ENCODE data around the gene PTGDR. TPM values are rescaled to one million over a fixed set of nuclear protein-coding genes. Genes with fewer than 3 reads are reported as not detected.

Gene PTGDR
- polyA plus RNA-seq, 1 of the 3 experiments (the other 2 are of a cell fraction) = not detected

DNA sequence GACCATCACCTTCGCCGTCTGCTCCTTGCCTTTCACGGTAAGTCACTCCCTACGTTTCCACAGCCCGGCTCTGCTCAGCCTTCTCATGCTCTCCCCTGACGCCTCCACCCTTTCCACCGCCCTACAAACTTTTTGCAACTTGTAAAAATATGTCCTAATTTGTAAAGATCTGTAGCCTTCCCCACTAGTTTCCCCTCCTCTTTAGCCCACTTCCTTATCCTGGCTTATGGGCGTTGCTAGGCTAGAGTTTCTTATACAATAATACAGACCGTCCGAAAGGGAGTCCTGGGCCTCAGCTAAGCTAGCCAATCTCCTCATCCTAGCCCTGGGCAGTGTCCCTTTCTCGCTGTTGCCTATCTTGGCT lies 47.8 kb downstream of the PTGDR start:
- Histone ChIP-seq H3K9ac (no peak overlapping the region), H3K9me2 (no peaks in the 10 kb centered on the region), H3F3A (replicated peaks; ENCODE audit: insufficient read depth) (no peaks in the 10 kb centered on the region), H3K4me1 (ENCODE audit: control insufficient read depth in 1 of 2, insufficient read depth in 2 of 2, low read depth in 1 of 2, low read length in 1 of 2) (peaks cover 0 to 21% of the 10 kb centered on the region in 2 experiments; a peak in 2 of 4 replicates), H3K27me3 (ENCODE audit: insufficient read depth) (peaks cover 22% of the 10 kb centered on the region; the same call in 1 of the 2 replicates), H3K9me3 (no peaks in the 10 kb centered on the region), H3K79me2 (ENCODE audit: insufficient read depth) (no peaks in the 10 kb centered on the region), H2AFZ (ENCODE audit: low read depth) (no peak overlapping the region), H4K20me1 (ENCODE audit: insufficient read depth) (no peaks in the 10 kb centered on the region), H3K4me3 (ENCODE audit: low read depth in 2 of 2, low read length in 1 of 2) (peak overlapping the region in 1 of 2 experiments; percentile 63; a peak in 2 of 4 replicates), H3K36me3 (replicated peaks in 1 of 2; ENCODE audit: control insufficient read depth in 1 of 2, insufficient read depth in 2 of 2, low read length in 1 of 2) (no peaks in the 10 kb centered on the region), H3K27ac (ENCODE audit: low read depth in 2 of 2, low read length in 1 of 2) (peak overlapping the region in 1 of 2 experiments; percentile 75; a peak in 1 of 4 replicates), H3K4me2 (no peak overlapping the region)
- 50% methylated on average over 11 of the region's 11 CpGs for WGBS (ENCODE audit: low lambda C conversion rate)
- TF ChIP-seq GATA2 (CRISPR knock-in tag; IDR thresholded peaks at IDR 0.05) (no peak), TEAD4 (IDR thresholded peaks at IDR 0.05; ENCODE audit: borderline replicate concordance, insufficient read depth) (no peak), FOSL2 (IDR thresholded peaks at IDR 0.05; ENCODE audit: borderline replicate concordance, low read depth) (no peak), EZH2phosphoT487 (IDR thresholded peaks at IDR 0.05; ENCODE audit: borderline replicate concordance, low read depth) (no peak), NFIC (IDR thresholded peaks at IDR 0.05; ENCODE audit: borderline replicate concordance) (no peak), ZBTB33 (IDR thresholded peaks at IDR 0.05; ENCODE audit: borderline replicate concordance, low read depth) (no peak), MAX (IDR thresholded peaks at IDR 0.05; ENCODE audit: low read depth) (no peak), REST (IDR thresholded peaks at IDR 0.05; ENCODE audit: low read depth, low read length) (no peak)
- CTCF ChIA-PET = interaction anchor here (0.6 to 3.5 kb wide), 4 partner anchors 11 to 706 kb away, joined by 3 to 13 read pairs (median 4); partner anchors contain the start of genes GPR137C and TXNDC16
- no peak for DNase-seq
- POLR2A ChIA-PET = no interaction called here

DNA sequence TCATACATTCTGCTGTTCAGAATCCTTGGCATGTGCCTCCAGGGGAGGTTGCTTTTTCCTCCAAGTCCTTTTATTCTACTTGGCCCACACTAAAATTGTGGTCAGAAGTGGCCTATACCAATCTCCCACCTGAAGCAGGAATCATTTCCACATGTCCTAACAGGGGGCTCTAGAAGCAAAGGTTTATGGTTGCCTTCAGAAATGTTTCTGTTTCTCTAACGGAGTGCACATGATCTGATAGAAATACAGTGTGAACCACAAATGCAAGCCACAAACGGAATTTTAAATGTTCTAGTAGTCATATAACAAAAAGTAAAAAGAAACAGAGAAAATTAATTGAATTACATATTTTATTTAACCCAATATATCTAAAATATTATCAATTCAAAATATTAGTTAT lies 50.6 kb downstream of the PTGDR start:
- no peak overlapping the region for H3K9ac ChIP-seq
- H3K79me2 ChIP-seq (ENCODE audit: insufficient read depth) = no peaks in the 10 kb centered on the region
- no peak overlapping the region for H2AFZ ChIP-seq (ENCODE audit: low read depth)
- H3K4me2 ChIP-seq = no peak overlapping the region
- H3F3A ChIP-seq (replicated peaks; ENCODE audit: insufficient read depth) = no peaks in the 10 kb centered on the region
- H3K4me3 ChIP-seq (ENCODE audit: low read depth in 2 of 2, low read length in 1 of 2) = no peak overlapping the region; a peak in 1 of 4 replicates
- H3K9me3 ChIP-seq = no peaks in the 10 kb centered on the region
- CTCF ChIA-PET = no interaction called here
- no peaks in the 10 kb centered on the region for H3K9me2 ChIP-seq
- H3K27ac ChIP-seq (ENCODE audit: low read depth in 2 of 2, low read length in 1 of 2) = peak overlapping the region in 1 of 2 experiments; percentile 47; a peak in 1 of 4 replicates
- no peak for DNase-seq
- peaks cover 0 to 15% of the 10 kb centered on the region in 2 experiments; a peak in 2 of 4 replicates for H3K4me1 ChIP-seq (ENCODE audit: control insufficient read depth in 1 of 2, insufficient read depth in 2 of 2, low read depth in 1 of 2, low read length in 1 of 2)
- H3K27me3 ChIP-seq (ENCODE audit: insufficient read depth) = peaks cover 22% of the 10 kb centered on the region; the same call in 1 of the 2 replicates
- WGBS (ENCODE audit: low lambda C conversion rate) = 51% methylated on average over 2 of the region's 2 CpGs
- POLR2A ChIA-PET = no interaction called here
- H3K36me3 ChIP-seq (replicated peaks in 1 of 2; ENCODE audit: control insufficient read depth in 1 of 2, insufficient read depth in 2 of 2, low read length in 1 of 2) = no peaks in the 10 kb centered on the region
- no peaks in the 10 kb centered on the region for H4K20me1 ChIP-seq (ENCODE audit: insufficient read depth)
- TF ChIP-seq MXI1 (IDR thresholded peaks at IDR 0.05; ENCODE audit: low read depth, low read length) (no peak), NRF1 (IDR thresholded peaks at IDR 0.05; ENCODE audit: low read depth, low read length) (no peak), FOXM1 (IDR thresholded peaks at IDR 0.05; ENCODE audit: low read depth) (no peak), ZBTB33 (IDR thresholded peaks at IDR 0.05; ENCODE audit: borderline replicate concordance, low read depth) (no peak), PBX3 (IDR thresholded peaks at IDR 0.05) (no peak), NFIC (IDR thresholded peaks at IDR 0.05; ENCODE audit: borderline replicate concordance) (no peak), USF1 (IDR thresholded peaks at IDR 0.05; ENCODE audit: borderline replicate concordance, low read depth) (no peak), MEF2A (IDR thresholded peaks at IDR 0.05; ENCODE audit: borderline replicate concordance, low read depth) (no peak), RCOR1 (IDR thresholded peaks at IDR 0.05; ENCODE audit: low read length) (no peak), YY1 (IDR thresholded peaks at IDR 0.05; ENCODE audit: low read depth) (no peak), MAX (IDR thresholded peaks at IDR 0.05; ENCODE audit: low read depth) (no peak), JUND (IDR thresholded peaks at IDR 0.05) (no peak)

All from SK-N-SH (cell line).